ENCODE data around the gene ADGB. TPM values are rescaled to one million over a fixed set of nuclear protein-coding genes. Genes with fewer than 3 reads are reported as not detected.

Gene ADGB
- total RNA-seq, 4 donors from 2014 or later, result not detected

DNA sequence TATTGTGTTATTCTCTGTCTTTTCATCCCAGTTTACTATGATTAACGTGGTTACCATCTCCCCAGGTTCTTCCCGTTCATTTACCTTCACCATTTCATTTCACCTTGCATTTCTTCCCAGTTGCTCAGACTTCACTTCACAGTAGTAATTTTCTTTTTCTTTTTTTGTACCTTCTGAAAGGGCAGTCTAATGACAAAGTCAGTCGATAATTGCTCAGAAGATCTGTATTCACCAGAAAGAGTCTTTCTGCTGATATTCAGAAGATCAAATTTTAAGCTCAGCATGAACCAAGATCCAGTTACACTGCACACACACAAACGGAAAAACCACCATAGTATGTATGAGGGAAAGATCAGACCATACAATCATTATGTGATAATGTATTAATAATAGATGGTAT lies 265.5 kb downstream of the ADGB start:
- intact Hi-C loops (cut with DNase I; ENCODE audit: low total_unique reads) (no loop called here), in situ Hi-C loops (cut with MboI; ENCODE audit: low sequenced_read_pairs in 4 of 4) (loop anchor here in 2 of 4 donors (10.0 kb wide), 1 partner anchor 421 kb away; no protein-coding TSS in a partner anchor)
- H3K27me3 ChIP-seq, result no peaks in the 10 kb centered on the region
- H3K27ac ChIP-seq, result no peak overlapping the region
- H3K36me3 ChIP-seq, result no peaks in the 10 kb centered on the region
- ATAC-seq, result no peak
- TF ChIP-seq POLR2A (IDR thresholded peaks at IDR 0.05) (no peak), CTCF (IDR thresholded peaks at IDR 0.05 in 4 of 5, conservative IDR thresholded peaks at IDR 0.05 in 1 of 5) (no peak)
- H3K4me3 ChIP-seq, result no peak overlapping the region
- no peaks in the 10 kb centered on the region for H3K4me1 ChIP-seq
- DNase-seq, result no peak
- no peaks in the 10 kb centered on the region for H3K9me3 ChIP-seq

GRCh38 chr6:146864885-146865284 lies 266.1 kb downstream of the ADGB start:
- no peak for TF ChIP-seq CTCF (IDR thresholded peaks at IDR 0.05 in 4 of 5, conservative IDR thresholded peaks at IDR 0.05 in 1 of 5)
- no peak for TF ChIP-seq POLR2A (IDR thresholded peaks at IDR 0.05)
- in situ Hi-C loops (cut with MboI; ENCODE audit: low sequenced_read_pairs in 4 of 4), result loop anchor here in 2 of 4 donors (10.0 kb wide), 1 partner anchor 420 kb away; no protein-coding TSS in a partner anchor
- H3K9me3 ChIP-seq, result no peaks in the 10 kb centered on the region
- no peaks in the 10 kb centered on the region for H3K27me3 ChIP-seq
- H3K4me3 ChIP-seq, result no peak overlapping the region
- no peaks in the 10 kb centered on the region for H3K4me1 ChIP-seq
- no peak for ATAC-seq
- no peaks in the 10 kb centered on the region for H3K36me3 ChIP-seq
- no peak overlapping the region for H3K27ac ChIP-seq
- intact Hi-C loops (cut with DNase I; ENCODE audit: low total_unique reads), result no loop called here
- DNase-seq, result no peak

Other genes with a start within 250 kb of the ADGB start
- 1 to 10 TPM; 1.2 to 4.3 (median 3.2) TPM for gene RAB32, start 55.1 kb upstream of the ADGB start, total RNA-seq

Measured in gastrocnemius medialis (tissue), 4 donors.